DMS153 treated with DMSO at 0.1 percent for 48 hours (cell line): ENCODE data around the gene HSDL1.

Source experiments
- DNase-seq: peaks from one replicate; lab custom pipeline; 2025; ENCODE audit not compliant: unreplicated experiment; lab: John Stamatoyannopoulos, UW

The HSDL1 gene

GRCh38 chr16:84084570-84085270, 60.3 kb downstream of the HSDL1 start:
- DNase-seq = peak; percentile 61

GRCh38 chr16:84082835-84083569, 62.0 kb downstream of the HSDL1 start:
- DNase-seq = no peak

DNA sequence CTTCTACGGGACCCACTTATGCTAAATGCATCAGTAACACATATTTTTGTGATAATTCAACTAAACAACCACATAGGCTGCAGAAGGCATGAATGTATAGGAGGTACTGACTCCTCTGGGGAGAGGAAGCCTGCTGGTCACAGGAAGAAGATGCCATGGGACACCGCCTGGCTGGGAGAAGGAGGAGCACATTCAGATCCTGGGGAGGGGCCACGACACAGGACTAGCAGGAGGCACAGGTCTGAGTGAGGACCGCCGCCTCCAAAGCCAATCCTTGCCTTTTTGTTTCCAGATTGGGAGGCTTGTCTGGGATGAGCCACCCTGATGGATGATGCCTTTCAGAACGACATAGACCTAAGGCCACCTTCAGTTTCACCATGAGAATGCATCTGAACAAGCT, 62.9 kb downstream of the HSDL1 start:
- DNase-seq = no peak

DNA sequence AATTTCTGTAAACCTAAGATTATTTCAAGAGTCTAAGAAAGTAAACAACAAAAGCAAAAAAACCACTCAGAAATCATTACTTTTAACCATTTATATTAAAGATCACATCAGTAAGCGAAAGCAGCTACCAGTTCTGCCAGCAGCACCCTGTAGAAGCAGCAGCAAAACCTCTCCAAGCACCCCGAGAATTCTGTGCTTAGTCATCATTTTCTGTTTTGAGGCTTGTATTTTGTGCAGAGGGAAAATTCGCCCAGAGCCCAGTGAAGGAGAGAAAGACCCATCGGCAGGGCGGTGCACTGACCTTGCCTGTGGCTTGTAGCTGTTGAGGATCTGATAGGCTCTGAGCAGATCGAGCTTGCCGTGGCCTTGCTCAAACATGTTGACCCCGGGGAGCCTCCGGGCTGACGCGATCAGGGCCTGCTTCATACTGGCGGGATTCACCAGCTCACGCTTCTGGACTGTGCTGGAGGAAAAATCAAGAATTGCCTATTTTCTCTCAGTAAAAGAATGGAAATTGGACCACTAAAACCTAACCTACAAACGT, 63.5 kb downstream of the HSDL1 start:
- no peak for DNase-seq

DNA sequence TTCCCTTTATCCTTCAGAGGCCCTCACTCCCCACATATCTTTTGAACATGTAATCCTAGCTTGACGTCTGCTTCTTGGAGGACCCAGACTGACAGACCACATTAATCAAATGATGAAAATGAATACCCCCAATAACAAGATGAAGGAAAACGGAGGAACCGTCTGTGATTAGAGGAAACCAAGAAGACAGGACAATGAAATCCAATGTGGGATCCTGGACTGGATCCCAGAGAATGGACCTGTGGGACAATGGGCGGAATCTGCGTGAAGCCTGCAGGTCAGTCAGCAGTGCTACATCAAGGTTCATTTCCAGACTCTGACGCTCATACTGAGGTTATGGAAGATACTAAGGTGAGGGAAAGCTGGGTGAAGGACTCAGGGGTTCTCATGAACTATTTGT, 64.2 kb downstream of the HSDL1 start:
- no peak for DNase-seq

GRCh38 chr16:84080378-84080777, 64.6 kb downstream of the HSDL1 start:
- DNase-seq = no peak

- no peak for DNase-seq
These were observed 65.3 kb downstream of the HSDL1 start for GRCh38 chr16:84079664-84080063.

DNA sequence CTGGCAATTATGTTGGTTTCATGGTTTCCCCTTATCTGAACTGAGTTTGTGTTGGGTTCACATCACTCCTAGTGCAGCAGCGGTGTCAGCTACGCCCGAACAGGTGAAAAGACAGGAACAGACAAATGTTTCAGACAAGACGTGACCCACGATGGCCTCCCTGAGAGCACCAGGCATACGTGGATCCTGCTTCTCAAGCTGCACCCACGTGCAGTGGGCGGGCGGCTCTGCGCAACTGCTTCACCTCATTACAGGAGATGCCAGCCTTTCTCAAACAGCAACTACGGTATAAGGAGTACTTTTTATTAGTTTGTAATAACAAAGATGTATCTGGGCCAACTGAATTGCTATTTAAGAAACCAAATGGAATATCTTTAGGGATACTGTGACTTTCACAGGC, 69.6 kb downstream of the HSDL1 start:
- no peak for DNase-seq

DNA sequence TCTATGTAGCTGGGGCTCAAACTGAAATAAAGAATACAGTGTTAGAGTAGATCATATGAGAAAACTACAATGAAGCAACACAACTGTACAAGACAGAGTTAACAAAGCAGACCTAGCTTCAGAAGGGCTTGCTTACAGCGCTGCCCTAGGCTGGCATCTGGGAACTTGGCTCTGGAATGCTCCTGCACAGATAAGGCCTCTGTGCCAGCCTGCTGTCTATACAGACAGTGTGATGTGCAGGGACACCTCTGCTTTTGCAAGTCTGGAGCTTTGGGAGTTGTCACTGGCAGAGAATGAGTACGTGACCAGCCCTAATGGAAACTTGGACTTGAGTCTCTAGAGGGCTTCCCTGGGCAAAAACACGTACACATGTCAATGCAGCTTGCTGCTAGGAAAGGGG, 70.3 kb downstream of the HSDL1 start:
- no peak for DNase-seq
